Astrocyte (in vitro differentiated cells and primary cell): Measurements from ENCODE around the gene STK32B.

Experiments used
- CTCF ChIP-seq: IDR thresholded peaks from 2 replicates; pipeline ENCODE4 v1.5.1; 2011; ENCODE audit warnings: low read depth, mild to moderate bottlenecking, inconsistent platforms, low read length, moderate library complexity; ENCODE audit not compliant: insufficient read depth
- EZH2 ChIP-seq: IDR thresholded peaks from 2 replicates; pipeline ENCODE4 v1.6.1; 2012; ENCODE audit warnings: mild to moderate bottlenecking, low read length, inconsistent platforms; ENCODE audit not compliant: insufficient read depth

- TF ChIP-seq CTCF (no peak), EZH2 (no peak)
Measured at GRCh38 chr4:5043579-5043978, 7.7 kb upstream of the STK32B start.
